AG04449 (cell line): ENCODE measurements around the gene SLX4IP.

Experiments used
- CTCF ChIA-PET: fragments of 350-600 bp; formaldehyde crosslinking; extraction: SDS; loops from one replicate; lab custom pipeline; 2021; ENCODE audit warnings: antibody characterized with exemption; lab: Yijun Ruan, JAX
- POLR2A ChIA-PET: fragments of 400-600, 350-600 bp; formaldehyde crosslinking; extraction: SDS; loops from one replicate; lab custom pipeline; 2020; ENCODE audit warnings: antibody characterized with exemption, inconsistent platforms; lab: Yijun Ruan, JAX
- DNase-seq: peaks from one replicate; pipeline ENCODE4 v3.0.0-alpha.2; 2010; ENCODE audit warnings: low read depth, low spot score
- H3K4me3 ChIP-seq: 2 replicates; pipeline ENCODE4 v1.5.1; 2011; ENCODE audit warnings: low read depth, mild to moderate bottlenecking, control low read depth, low read length
- CTCF ChIP-seq: IDR thresholded peaks from one replicate; pipeline ENCODE4 v1.5.1; 2011; ENCODE audit warnings: mild to moderate bottlenecking, moderate library complexity, low read length, control low read depth, inconsistent platforms; ENCODE audit not compliant: insufficient read depth; ENCODE audit errors: missing control alignments

The SLX4IP gene

GRCh38 chr20:10505827-10506226, 70.7 kb downstream of the SLX4IP start:
- TF ChIP-seq CTCF: no peak
- ChIA-PET POLR2A (no interaction called here), CTCF (interaction anchor here (1.3 kb wide), 1 partner anchor 15 kb away, joined by 3 read pairs; no protein-coding TSS in a partner anchor)
- no peak for DNase-seq
- H3K4me3 ChIP-seq: no peak overlapping the region

- no peak overlapping the region for H3K4me3 ChIP-seq
- POLR2A ChIA-PET: no interaction called here
- no peak for DNase-seq
- CTCF ChIA-PET: no interaction called here
- no peak for TF ChIP-seq CTCF
Measured at GRCh38 chr20:10507052-10507451, 71.9 kb downstream of the SLX4IP start.

GRCh38 chr20:10508060-10508459, 73.0 kb downstream of the SLX4IP start:
- CTCF ChIA-PET: interaction anchor here (1.1 kb wide), 1 partner anchor 45 kb away, joined by 3 read pairs; no protein-coding TSS in a partner anchor
- no peak for DNase-seq
- H3K4me3 ChIP-seq: no peak overlapping the region
- no peak for TF ChIP-seq CTCF
- POLR2A ChIA-PET: interaction anchor here (1.2 kb wide), 1 partner anchor 13 kb away, joined by 3 read pairs; no protein-coding TSS in a partner anchor

GRCh38 chr20:10508468-10509251, 73.6 kb downstream of the SLX4IP start:
- no peak for TF ChIP-seq CTCF
- POLR2A ChIA-PET: interaction anchor here (1.2 kb wide), 1 partner anchor 13 kb away, joined by 3 read pairs; no protein-coding TSS in a partner anchor
- CTCF ChIA-PET: interaction anchor here (1.1 kb wide), 1 partner anchor 44 kb away, joined by 3 read pairs; no protein-coding TSS in a partner anchor
- DNase-seq: no peak
- no peak overlapping the region for H3K4me3 ChIP-seq

- ChIA-PET POLR2A (interaction anchor here (1.2 kb wide), 1 partner anchor 12 kb away, joined by 3 read pairs; no protein-coding TSS in a partner anchor), CTCF (interaction anchor here (1.1 kb wide), 1 partner anchor 44 kb away, joined by 3 read pairs; no protein-coding TSS in a partner anchor)
- H3K4me3 ChIP-seq: no peak overlapping the region
- TF ChIP-seq CTCF: no peak
- no peak for DNase-seq
Measured at GRCh38 chr20:10509376-10509775, 74.3 kb downstream of the SLX4IP start.

GRCh38 chr20:10510216-10510615, 75.1 kb downstream of the SLX4IP start:
- TF ChIP-seq CTCF: no peak
- POLR2A ChIA-PET: no interaction called here
- CTCF ChIA-PET: no interaction called here
- H3K4me3 ChIP-seq: no peak overlapping the region
- no peak for DNase-seq
